A549 (cell line): ENCODE data around the gene ANKRD30BL. TPM values are rescaled to one million over a fixed set of nuclear protein-coding genes. Genes with fewer than 3 reads are reported as not detected.
"Not testable (repeated sequence)": the region's sequence is repeated elsewhere in the genome, so short reads cannot be mapped to it uniquely, and the experiment has no call there.

ENCODE experiments used
- ATAC-seq, 2 experiments: fragments of 200-7000 bp in 1 of 2; fragments of >200 bp in 1 of 2; cut with Nextera tagmentation in 1 of 2; cut with Tn5 transposase in 1 of 2; 3 replicates each; pipeline versions ENCODE4 v1.8.0 to v1.9.1; 2018 to 2020; ENCODE audit warnings: mild to moderate bottlenecking in 1 of 2, moderate library complexity in 1 of 2
- CTCF ChIA-PET: fragments of 300-600 bp; sonication (Branson Sonifier 250); formaldehyde crosslinking; extraction: SDS; loops from one replicate; lab custom pipeline; 2021; ENCODE audit warnings: antibody characterized with exemption, inconsistent platforms; lab: Yijun Ruan, JAX
- POLR2A ChIA-PET: fragments of 350-600 bp; formaldehyde crosslinking; extraction: SDS; loops from one replicate; lab custom pipeline; 2021; ENCODE audit warnings: antibody characterized with exemption, inconsistent platforms; lab: Yijun Ruan, JAX
- DNase-seq, 2 experiments: peaks; one replicate each; pipeline versions ENCODE4 v3.0.0 to v3.0.0-alpha.2; 2011 to 2016; ENCODE audit warnings: low read depth in 1 of 2, low spot score in 1 of 2
- FAIRE-seq: peaks from 2 replicates; lab custom pipeline; 2011; peaks lifted over from hg19 to GRCh38; lab: Jason Lieb, UNC
- H3K27ac ChIP-seq, 2 experiments: fragments of >200 bp; sonication (Bioruptor Twin); formaldehyde crosslinking; 3 replicates each; pipeline ENCODE4 v1.5.1; 2016 to 2017
- H3K4me1 ChIP-seq: fragments of >200 bp; sonication (Bioruptor Twin); formaldehyde crosslinking; 3 replicates; pipeline ENCODE4 v1.6.1; 2016
- H3K4me2 ChIP-seq: fragments of >200 bp; sonication (Bioruptor Twin); formaldehyde crosslinking; 3 replicates; pipeline ENCODE4 v1.6.1; 2016
- H3K4me3 ChIP-seq: fragments of >200 bp; sonication (Bioruptor Twin); formaldehyde crosslinking; 3 replicates; pipeline ENCODE4 v1.5.1; 2016
- H3K9me3 ChIP-seq: fragments of >200 bp; sonication (Bioruptor Twin); formaldehyde crosslinking; 3 replicates; pipeline ENCODE4 v1.6.1; 2016
- CTCF ChIP-seq: fragments of >200 bp; sonication (Bioruptor Twin); formaldehyde crosslinking; IDR thresholded peaks from 3 replicates; pipeline ENCODE4 v1.5.1; 2016
- RAD21 ChIP-seq, 2 experiments: fragments of >200 bp in 1 of 2; sonication (Bioruptor Twin) in 1 of 2; formaldehyde crosslinking in 1 of 2; IDR thresholded peaks in 1 of 2; conservative IDR thresholded peaks in 1 of 2; 2 replicates in 1 of 2; 3 replicates in 1 of 2; pipeline ENCODE4 v1.6.1; 2012 to 2018; ENCODE audit warnings: inconsistent platforms in 1 of 2
- SMC3 ChIP-seq: fragments of >200 bp; sonication (Bioruptor Twin); formaldehyde crosslinking; IDR thresholded peaks from 3 replicates; pipeline ENCODE4 v1.6.1; 2018; ENCODE audit warnings: inconsistent platforms
- WGBS: methylation state at CpG from one replicate; pipeline ENCODE4 v1.1.6; 2017; ENCODE audit errors: missing lambda C conversion rate; 5-methylcytosine and 5-hydroxymethylcytosine counted together
- polyA minus RNA-seq: library from RNA; depleted of rRNA, polyadenylated mRNA; stranded (reverse); fragments of >200 nt; gene quantifications from 2 replicates; pipeline ENCODE4 v1.2.3, GENCODE V29; 2011; rRNA and poly(A)+ RNA removed
- polyA plus RNA-seq, 4 experiments: library from polyadenylated mRNA; depleted of rRNA in 3 of 4; stranded (reverse); fragments of >200 nt; fragmentation: RNase III in 1 of 4; extraction: RNeasy Plus Mini Kit Qiagen cat#74134 plus additional on column Dnase treatment in 1 of 4; gene quantifications; 2 replicates in 3 of 4; 3 replicates in 1 of 4; pipeline ENCODE4 v1.2.3, GENCODE V29; 2011 to 2017
- small RNA-seq, 6 experiments: library from RNA; depleted of rRNA; stranded (forward); fragments of <200 nt; gene quantifications; one replicate each; pipeline ENCODE3, GENCODE V24; 2012

Gene ANKRD30BL, protein sequence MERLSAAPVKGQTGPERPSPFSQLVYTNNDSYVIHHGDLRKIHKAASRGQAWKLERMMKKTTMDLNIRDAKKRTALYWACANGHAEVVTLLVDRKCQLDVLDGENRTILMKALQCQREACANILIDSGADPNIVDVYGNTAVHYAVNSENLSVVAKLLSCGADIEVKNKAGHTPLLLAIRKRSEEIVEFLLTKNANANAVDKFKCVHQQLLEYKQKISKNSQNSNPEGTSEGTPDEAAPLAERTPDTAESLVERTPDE
- not detected in 2 replicates for polyA plus RNA-seq (2011; rRNA removed)
- not detected in 2 replicates for polyA plus RNA-seq (2012; cell fraction: cytosol; rRNA removed)
- not detected in 2 replicates for polyA plus RNA-seq (2012; cell fraction: nucleus; rRNA removed)
- not detected in 3 replicates for polyA plus RNA-seq (2017; fragmentation: RNase III; extraction: RNeasy Plus Mini Kit Qiagen cat#74134 plus additional on column Dnase treatment)
- polyA minus RNA-seq, result not detected in 2 replicates

DNA sequence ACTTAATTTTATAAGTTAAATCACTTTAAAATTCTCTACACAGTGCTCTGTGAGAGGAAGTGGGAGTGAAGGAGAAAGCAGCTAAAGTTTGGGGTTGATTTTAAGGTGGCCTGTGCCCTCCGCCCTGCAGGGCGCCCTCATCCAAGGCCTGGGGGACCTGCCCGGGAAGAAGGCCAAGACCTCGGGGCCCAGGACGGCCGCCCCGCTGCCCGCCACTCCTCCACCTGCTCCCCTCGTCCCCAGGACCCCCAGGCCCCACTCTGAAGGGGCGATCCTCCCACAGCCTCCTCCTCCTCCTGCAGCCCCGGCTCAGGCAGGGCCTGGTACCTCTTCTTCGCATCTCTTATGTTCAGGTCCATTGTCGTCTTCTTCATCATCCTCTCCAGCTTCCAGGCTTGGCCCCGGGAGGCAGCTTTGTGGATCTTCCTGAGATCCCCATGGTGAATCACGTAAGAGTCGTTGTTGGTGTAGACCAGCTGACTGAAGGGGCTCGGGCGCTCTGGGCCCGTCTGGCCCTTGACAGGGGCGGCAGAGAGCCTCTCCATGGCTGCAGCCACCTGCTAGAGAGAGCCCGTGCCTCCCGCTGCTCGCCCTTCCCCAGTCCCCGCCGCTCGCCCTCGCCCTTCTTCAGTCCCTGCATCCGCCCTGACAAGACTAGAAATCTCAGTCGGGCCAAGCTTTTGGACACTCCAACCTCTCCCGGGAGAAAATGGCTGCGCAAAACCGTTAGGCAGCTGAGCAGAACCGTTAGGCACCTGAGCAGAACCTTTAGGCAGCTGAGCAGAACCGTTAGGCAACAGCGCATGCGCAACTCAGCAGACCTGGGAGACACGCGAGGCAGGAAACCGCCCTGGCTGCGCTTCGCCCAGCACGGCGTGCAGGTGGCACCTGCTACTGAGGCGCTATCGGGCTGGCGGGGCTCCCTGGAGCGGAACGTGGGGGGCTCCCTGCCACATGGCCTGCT is at the start of gene ANKRD30BL:
ANKRD30BL (minus strand) TSS at position 792 of the 964 bp plus-strand sequence; CDS start at position 545, 247 bp downstream.
- POLR2A ChIA-PET, ATAC-seq, H3K9me3 ChIP-seq, H3K4me2 ChIP-seq, H3K27ac ChIP-seq, DNase-seq, H3K4me3 ChIP-seq, CTCF ChIA-PET, FAIRE-seq, H3K4me1 ChIP-seq: not testable (repeated sequence)
- WGBS, result 54% methylated on average over 26 of the region's 48 CpGs

DNA sequence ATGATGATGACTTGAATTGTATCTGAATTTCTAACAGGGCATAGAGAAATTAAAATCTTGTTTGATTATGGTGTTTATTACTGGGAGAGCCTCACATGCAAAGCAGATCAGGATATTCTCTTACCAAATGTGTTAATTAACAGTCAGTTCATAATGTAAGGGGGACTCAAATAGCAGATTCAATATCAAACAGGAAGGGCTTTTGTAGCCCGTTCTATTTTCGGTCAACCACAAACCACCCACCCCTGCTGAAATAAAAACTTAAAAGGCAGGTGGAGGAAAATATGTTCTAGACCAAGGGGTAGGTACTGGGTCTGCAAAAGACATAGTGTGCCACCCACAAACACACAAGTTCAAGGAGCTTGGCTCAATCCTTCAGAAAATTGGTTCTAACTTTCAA is 41.1 kb upstream of the ANKRD30BL start:
- FAIRE-seq, H3K4me2 ChIP-seq, H3K27ac ChIP-seq, ATAC-seq, H3K4me1 ChIP-seq, POLR2A ChIA-PET, CTCF ChIA-PET, DNase-seq, H3K4me3 ChIP-seq, H3K9me3 ChIP-seq: not testable (repeated sequence)
- 36% methylated on average over 2 of the region's 2 CpGs for WGBS

DNA sequence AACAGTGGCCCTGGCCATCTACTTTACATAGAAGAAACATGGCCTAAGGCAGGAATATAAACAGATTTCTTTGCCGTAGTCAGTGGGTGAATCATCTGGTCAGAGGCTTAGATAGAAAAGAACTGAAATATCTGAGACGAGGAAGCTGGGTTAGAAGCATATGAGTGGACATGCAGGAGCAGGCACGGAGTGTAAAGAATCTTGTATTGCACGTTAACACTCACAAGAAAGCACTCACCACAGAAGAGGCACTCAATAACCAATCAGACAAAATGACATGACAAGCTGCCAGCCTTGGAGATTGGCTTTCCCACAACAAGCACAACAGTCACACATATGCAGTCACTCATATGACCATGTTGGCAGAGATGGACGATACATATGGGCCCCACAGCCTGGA is 31.1 kb upstream of the ANKRD30BL start:
- H3K4me2 ChIP-seq, H3K27ac ChIP-seq, CTCF ChIA-PET, H3K4me1 ChIP-seq, FAIRE-seq, H3K4me3 ChIP-seq, POLR2A ChIA-PET, ATAC-seq, H3K9me3 ChIP-seq, DNase-seq: not testable (repeated sequence)
- 3% methylated on average over 5 of the region's 5 CpGs for WGBS

GRCh38 chr2:132167100-132167499 is 5.3 kb upstream of the ANKRD30BL start:
- H3K4me1 ChIP-seq, DNase-seq, H3K9me3 ChIP-seq, POLR2A ChIA-PET, H3K27ac ChIP-seq, ATAC-seq, CTCF ChIA-PET, FAIRE-seq, H3K4me3 ChIP-seq, H3K4me2 ChIP-seq: not testable (repeated sequence)
- 28% methylated on average over 1 of the region's 1 CpG for WGBS

- CTCF ChIA-PET, H3K9me3 ChIP-seq, POLR2A ChIA-PET, ATAC-seq, FAIRE-seq, DNase-seq, H3K27ac ChIP-seq, H3K4me2 ChIP-seq, H3K4me3 ChIP-seq, H3K4me1 ChIP-seq: not testable (repeated sequence)
- 85% methylated on average over 8 of the region's 33 CpGs for WGBS
Observed at GRCh38 chr2:132162125-132162660, 441 bp upstream of the ANKRD30BL start.

GRCh38 chr2:132146774-132147173 is 15.0 kb downstream of the ANKRD30BL start:
- not testable (repeated sequence) for H3K4me2 ChIP-seq, FAIRE-seq, H3K27ac ChIP-seq

More at GRCh38 chr2:132146774-132147173, 15.0 kb downstream of the ANKRD30BL start:
- H3K9me3 ChIP-seq, ATAC-seq, CTCF ChIA-PET, H3K4me1 ChIP-seq, H3K4me3 ChIP-seq, POLR2A ChIA-PET: not testable (repeated sequence)
- WGBS, result 1% methylated on average over 4 of the region's 4 CpGs
- DNase-seq, result peak in 1 of 2 experiments; percentile 50
- TF ChIP-seq CTCF (peak; percentile 38), RAD21 (conservative IDR thresholded peaks at IDR 0.05 in 1 of 2, IDR thresholded peaks at IDR 0.05 in 1 of 2) (peak; percentile 59 to 72), SMC3 (peak; percentile 28; the same call in 2 of the 3 replicates)

Small RNA genes within 50 kb of the gene (small RNA-seq; reads per million reads assigned to genes)
- 0 reads per million in 6 experiments for gene RNU6-1132P
